ENCODE measurements around the gene PHACTR3. TPM values are rescaled to one million over a fixed set of nuclear protein-coding genes. Genes with fewer than 3 reads are reported as not detected.

Gene PHACTR3
- total and polyA plus RNA-seq, 2 experiments from 2014 or later, result 0.45 to 0.61 TPM

DNA sequence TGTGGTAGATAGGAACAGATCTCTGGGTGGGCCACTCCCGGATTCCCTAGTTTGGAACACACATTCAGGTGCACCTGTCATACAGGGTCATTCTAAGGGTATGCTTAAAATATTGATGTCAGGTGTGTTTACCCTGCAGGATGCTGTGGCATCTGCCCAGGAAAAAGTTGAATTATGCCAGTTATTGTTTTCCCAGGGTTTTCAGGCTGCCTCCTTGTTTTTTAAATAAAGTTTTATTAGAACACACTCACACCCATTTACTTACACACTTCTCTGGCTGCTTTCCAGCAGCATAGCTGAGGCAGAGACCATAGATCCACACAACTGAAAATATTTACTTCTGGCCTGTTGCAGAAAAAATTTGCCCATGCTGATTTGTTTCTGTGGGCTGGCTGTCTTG, 76.5 kb downstream of the PHACTR3 start:
- no peaks in the 10 kb centered on the region for H3K9me3 Mint-ChIP-seq
- Histone ChIP-seq H3K79me2 (replicated peaks; ENCODE audit: insufficient read depth) (no peaks in the 10 kb centered on the region), H3K27ac (ENCODE audit: low read depth) (no peak overlapping the region), H3K36me3 (ENCODE audit: insufficient read depth) (no peaks in the 10 kb centered on the region), H3K9me2 (ENCODE audit: insufficient read depth) (no peaks in the 10 kb centered on the region), H3K4me1 (ENCODE audit: insufficient read depth) (no peaks in the 10 kb centered on the region), H4K20me1 (replicated peaks; ENCODE audit: insufficient read depth) (no peaks in the 10 kb centered on the region), H2AFZ (no peak overlapping the region), H3K4me3 (no peak overlapping the region), H3K27me3 (ENCODE audit: insufficient read depth) (no peaks in the 10 kb centered on the region), H3F3A (replicated peaks; ENCODE audit: low read depth) (no peaks in the 10 kb centered on the region), H3K4me2 (no peak overlapping the region)
- ATAC-seq (no peak), DNase-seq (ENCODE audit: low spot score) (no peak)
- H3K27ac Mint-ChIP-seq, result no peak overlapping the region
- H3K4me1 Mint-ChIP-seq, result peaks cover 11% of the 10 kb centered on the region; the same call in 2 of the 3 replicates
- H3K4me3 Mint-ChIP-seq, result no peak overlapping the region
- no peaks in the 10 kb centered on the region for H3K36me3 Mint-ChIP-seq (ENCODE audit: low read depth)
- TF ChIP-seq STAT1 (IDR thresholded peaks at IDR 0.05; ENCODE audit: unreplicated experiment) (no peak), ZNF331 (CRISPR knock-in tag; IDR thresholded peaks at IDR 0.05; ENCODE audit: low read depth) (no peak), EZH2 (IDR thresholded peaks at IDR 0.05; ENCODE audit: low read depth, unreplicated experiment) (no peak), CREB1 (CRISPR knock-in tag; IDR thresholded peaks at IDR 0.05; ENCODE audit: low read depth) (no peak), EZH2phosphoT487 (IDR thresholded peaks at IDR 0.05; ENCODE audit: unreplicated experiment) (no peak), JUNB (IDR thresholded peaks at IDR 0.05; ENCODE audit: unreplicated experiment) (no peak), ZNF114 (CRISPR knock-in tag; IDR thresholded peaks at IDR 0.05) (no peak), NANOG (IDR thresholded peaks at IDR 0.05; ENCODE audit: borderline replicate concordance) (no peak), POLR2AphosphoS5 (IDR thresholded peaks at IDR 0.05; ENCODE audit: low read depth) (no peak)
- TF ChIP-seq, protein P1, sequence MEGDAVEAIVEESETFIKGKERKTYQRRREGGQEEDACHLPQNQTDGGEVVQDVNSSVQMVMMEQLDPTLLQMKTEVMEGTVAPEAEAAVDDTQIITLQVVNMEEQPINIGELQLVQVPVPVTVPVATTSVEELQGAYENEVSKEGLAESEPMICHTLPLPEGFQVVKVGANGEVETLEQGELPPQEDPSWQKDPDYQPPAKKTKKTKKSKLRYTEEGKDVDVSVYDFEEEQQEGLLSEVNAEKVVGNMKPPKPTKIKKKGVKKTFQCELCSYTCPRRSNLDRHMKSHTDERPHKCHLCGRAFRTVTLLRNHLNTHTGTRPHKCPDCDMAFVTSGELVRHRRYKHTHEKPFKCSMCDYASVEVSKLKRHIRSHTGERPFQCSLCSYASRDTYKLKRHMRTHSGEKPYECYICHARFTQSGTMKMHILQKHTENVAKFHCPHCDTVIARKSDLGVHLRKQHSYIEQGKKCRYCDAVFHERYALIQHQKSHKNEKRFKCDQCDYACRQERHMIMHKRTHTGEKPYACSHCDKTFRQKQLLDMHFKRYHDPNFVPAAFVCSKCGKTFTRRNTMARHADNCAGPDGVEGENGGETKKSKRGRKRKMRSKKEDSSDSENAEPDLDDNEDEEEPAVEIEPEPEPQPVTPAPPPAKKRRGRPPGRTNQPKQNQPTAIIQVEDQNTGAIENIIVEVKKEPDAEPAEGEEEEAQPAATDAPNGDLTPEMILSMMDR (conservative IDR thresholded peaks at IDR 0.05; ENCODE audit: low read depth in 2 of 2), result no peak
- TF ChIP-seq, protein P2, sequence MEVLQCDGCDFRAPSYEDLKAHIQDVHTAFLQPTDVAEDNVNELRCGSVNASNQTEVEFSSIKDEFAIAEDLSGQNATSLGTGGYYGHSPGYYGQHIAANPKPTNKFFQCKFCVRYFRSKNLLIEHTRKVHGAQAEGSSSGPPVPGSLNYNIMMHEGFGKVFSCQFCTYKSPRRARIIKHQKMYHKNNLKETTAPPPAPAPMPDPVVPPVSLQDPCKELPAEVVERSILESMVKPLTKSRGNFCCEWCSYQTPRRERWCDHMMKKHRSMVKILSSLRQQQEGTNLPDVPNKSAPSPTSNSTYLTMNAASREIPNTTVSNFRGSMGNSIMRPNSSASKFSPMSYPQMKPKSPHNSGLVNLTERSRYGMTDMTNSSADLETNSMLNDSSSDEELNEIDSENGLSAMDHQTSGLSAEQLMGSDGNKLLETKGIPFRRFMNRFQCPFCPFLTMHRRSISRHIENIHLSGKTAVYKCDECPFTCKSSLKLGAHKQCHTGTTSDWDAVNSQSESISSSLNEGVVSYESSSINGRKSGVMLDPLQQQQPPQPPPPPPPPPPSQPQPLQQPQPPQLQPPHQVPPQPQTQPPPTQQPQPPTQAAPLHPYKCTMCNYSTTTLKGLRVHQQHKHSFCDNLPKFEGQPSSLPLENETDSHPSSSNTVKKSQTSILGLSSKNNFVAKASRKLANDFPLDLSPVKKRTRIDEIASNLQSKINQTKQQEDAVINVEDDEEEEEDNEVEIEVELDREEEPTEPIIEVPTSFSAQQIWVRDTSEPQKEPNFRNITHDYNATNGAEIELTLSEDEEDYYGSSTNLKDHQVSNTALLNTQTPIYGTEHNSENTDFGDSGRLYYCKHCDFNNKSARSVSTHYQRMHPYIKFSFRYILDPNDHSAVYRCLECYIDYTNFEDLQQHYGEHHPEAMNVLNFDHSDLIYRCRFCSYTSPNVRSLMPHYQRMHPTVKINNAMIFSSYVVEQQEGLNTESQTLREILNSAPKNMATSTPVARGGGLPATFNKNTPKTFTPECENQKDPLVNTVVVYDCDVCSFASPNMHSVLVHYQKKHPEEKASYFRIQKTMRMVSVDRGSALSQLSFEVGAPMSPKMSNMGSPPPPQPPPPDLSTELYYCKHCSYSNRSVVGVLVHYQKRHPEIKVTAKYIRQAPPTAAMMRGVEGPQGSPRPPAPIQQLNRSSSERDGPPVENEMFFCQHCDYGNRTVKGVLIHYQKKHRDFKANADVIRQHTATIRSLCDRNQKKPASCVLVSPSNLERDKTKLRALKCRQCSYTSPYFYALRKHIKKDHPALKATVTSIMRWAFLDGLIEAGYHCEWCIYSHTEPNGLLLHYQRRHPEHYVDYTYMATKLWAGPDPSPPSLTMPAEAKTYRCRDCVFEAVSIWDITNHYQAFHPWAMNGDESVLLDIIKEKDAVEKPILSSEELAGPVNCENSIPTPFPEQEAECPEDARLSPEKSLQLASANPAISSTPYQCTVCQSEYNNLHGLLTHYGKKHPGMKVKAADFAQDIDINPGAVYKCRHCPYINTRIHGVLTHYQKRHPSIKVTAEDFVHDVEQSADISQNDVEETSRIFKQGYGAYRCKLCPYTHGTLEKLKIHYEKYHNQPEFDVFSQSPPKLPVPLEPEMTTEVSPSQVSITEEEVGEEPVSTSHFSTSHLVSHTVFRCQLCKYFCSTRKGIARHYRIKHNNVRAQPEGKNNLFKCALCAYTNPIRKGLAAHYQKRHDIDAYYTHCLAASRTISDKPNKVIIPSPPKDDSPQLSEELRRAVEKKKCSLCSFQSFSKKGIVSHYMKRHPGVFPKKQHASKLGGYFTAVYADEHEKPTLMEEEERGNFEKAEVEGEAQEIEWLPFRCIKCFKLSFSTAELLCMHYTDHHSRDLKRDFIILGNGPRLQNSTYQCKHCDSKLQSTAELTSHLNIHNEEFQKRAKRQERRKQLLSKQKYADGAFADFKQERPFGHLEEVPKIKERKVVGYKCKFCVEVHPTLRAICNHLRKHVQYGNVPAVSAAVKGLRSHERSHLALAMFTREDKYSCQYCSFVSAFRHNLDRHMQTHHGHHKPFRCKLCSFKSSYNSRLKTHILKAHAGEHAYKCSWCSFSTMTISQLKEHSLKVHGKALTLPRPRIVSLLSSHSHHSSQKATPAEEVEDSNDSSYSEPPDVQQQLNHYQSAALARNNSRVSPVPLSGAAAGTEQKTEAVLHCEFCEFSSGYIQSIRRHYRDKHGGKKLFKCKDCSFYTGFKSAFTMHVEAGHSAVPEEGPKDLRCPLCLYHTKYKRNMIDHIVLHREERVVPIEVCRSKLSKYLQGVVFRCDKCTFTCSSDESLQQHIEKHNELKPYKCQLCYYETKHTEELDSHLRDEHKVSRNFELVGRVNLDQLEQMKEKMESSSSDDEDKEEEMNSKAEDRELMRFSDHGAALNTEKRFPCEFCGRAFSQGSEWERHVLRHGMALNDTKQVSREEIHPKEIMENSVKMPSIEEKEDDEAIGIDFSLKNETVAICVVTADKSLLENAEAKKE (CRISPR knock-in tag; IDR thresholded peaks at IDR 0.05), result no peak
- TF ChIP-seq, protein P3, sequence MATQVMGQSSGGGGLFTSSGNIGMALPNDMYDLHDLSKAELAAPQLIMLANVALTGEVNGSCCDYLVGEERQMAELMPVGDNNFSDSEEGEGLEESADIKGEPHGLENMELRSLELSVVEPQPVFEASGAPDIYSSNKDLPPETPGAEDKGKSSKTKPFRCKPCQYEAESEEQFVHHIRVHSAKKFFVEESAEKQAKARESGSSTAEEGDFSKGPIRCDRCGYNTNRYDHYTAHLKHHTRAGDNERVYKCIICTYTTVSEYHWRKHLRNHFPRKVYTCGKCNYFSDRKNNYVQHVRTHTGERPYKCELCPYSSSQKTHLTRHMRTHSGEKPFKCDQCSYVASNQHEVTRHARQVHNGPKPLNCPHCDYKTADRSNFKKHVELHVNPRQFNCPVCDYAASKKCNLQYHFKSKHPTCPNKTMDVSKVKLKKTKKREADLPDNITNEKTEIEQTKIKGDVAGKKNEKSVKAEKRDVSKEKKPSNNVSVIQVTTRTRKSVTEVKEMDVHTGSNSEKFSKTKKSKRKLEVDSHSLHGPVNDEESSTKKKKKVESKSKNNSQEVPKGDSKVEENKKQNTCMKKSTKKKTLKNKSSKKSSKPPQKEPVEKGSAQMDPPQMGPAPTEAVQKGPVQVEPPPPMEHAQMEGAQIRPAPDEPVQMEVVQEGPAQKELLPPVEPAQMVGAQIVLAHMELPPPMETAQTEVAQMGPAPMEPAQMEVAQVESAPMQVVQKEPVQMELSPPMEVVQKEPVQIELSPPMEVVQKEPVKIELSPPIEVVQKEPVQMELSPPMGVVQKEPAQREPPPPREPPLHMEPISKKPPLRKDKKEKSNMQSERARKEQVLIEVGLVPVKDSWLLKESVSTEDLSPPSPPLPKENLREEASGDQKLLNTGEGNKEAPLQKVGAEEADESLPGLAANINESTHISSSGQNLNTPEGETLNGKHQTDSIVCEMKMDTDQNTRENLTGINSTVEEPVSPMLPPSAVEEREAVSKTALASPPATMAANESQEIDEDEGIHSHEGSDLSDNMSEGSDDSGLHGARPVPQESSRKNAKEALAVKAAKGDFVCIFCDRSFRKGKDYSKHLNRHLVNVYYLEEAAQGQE (IDR thresholded peaks at IDR 0.05; ENCODE audit: unreplicated experiment), result no peak
- TF ChIP-seq, protein P4, sequence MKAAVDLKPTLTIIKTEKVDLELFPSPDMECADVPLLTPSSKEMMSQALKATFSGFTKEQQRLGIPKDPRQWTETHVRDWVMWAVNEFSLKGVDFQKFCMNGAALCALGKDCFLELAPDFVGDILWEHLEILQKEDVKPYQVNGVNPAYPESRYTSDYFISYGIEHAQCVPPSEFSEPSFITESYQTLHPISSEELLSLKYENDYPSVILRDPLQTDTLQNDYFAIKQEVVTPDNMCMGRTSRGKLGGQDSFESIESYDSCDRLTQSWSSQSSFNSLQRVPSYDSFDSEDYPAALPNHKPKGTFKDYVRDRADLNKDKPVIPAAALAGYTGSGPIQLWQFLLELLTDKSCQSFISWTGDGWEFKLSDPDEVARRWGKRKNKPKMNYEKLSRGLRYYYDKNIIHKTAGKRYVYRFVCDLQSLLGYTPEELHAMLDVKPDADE (IDR thresholded peaks at IDR 0.05), result no peak
- peaks cover 11% of the 10 kb centered on the region for H3K27me3 Mint-ChIP-seq (ENCODE audit: insufficient read depth, low read depth, poor library complexity)
